ENCODE measurements around the gene NOL4L. TPM values are rescaled to one million over a fixed set of nuclear protein-coding genes. Genes with fewer than 3 reads are reported as not detected.

Gene NOL4L
- total RNA-seq, 1 experiment from 2014 or later = 31.7 TPM

GRCh38 chr20:32586291-32586690, 1.2 kb upstream of the NOL4L start:
- no peak overlapping the region for H4K8ac ChIP-seq (replicated peaks; ENCODE audit: insufficient read length, low read depth, low read length)
- no peak overlapping the region for H3K56ac ChIP-seq (ENCODE audit: insufficient read length, low read depth, low read length)
- no peak overlapping the region for H3T11ph ChIP-seq (ENCODE audit: low read length)
- H3K9me3 Mint-ChIP-seq = no peaks in the 10 kb centered on the region; a peak in 1 of 5 replicates
- no peak overlapping the region for H2BK20ac ChIP-seq (ENCODE audit: low read depth, low read length, poor library complexity, severe bottlenecking)
- H2AK5ac ChIP-seq (ENCODE audit: insufficient read length, low read length) = no peak overlapping the region
- no peak overlapping the region for H2BK15ac ChIP-seq (ENCODE audit: low read depth, low read length)
- H2BK12ac ChIP-seq (ENCODE audit: insufficient read length, low read depth, low read length) = no peak overlapping the region
- no peak overlapping the region for H3K9ac ChIP-seq (ENCODE audit: extremely low read depth, insufficient read length, low read length)
- H3K9me3 ChIP-seq (ENCODE audit: control insufficient read depth, low read depth, low read length) = no peaks in the 10 kb centered on the region
- H3K4me2 ChIP-seq (ENCODE audit: insufficient read depth, insufficient read length, low read length) = no peak overlapping the region
- H3K18ac ChIP-seq (ENCODE audit: insufficient read length, low read depth, low read length) = no peak overlapping the region
- peaks cover 17 to 24% of the 10 kb centered on the region in 2 experiments for H3K4me1 Mint-ChIP-seq
- H3K23ac ChIP-seq (ENCODE audit: insufficient read length, low read depth, low read length) = no peak overlapping the region
- peaks cover 0 to 2% (median 0%) of the 10 kb centered on the region in 3 experiments; a peak in 1 of 7 replicates for H3K36me3 Mint-ChIP-seq (ENCODE audit: insufficient read depth in 1 of 3, low read depth in 3 of 3)
- no peak for DNase-seq
- no peak overlapping the region for H2BK120ac ChIP-seq (ENCODE audit: low read depth, low read length, poor library complexity, severe bottlenecking)
- no peak overlapping the region for H3K4ac ChIP-seq (ENCODE audit: low read depth, low read length)
- no peak overlapping the region for H4K5ac ChIP-seq (ENCODE audit: insufficient read length, low read depth, low read length)
- peaks cover 13% of the 10 kb centered on the region; the same call in 1 of the 2 replicates for H3K27me3 ChIP-seq (ENCODE audit: insufficient read depth, low read length)
- H3K23me2 ChIP-seq (ENCODE audit: insufficient read length, low read depth, low read length, poor library complexity, severe bottlenecking) = peaks cover 7% of the 10 kb centered on the region
- no peak overlapping the region for H4K91ac ChIP-seq (ENCODE audit: insufficient read length, low read depth, low read length)
- peaks cover 75% of the 10 kb centered on the region for H3K27me3 Mint-ChIP-seq (ENCODE audit: low read depth)
- H3K14ac ChIP-seq (ENCODE audit: insufficient read depth, low read length) = no peak overlapping the region
- H3K4me1 ChIP-seq (ENCODE audit: insufficient read depth, low read length) = 0 out of 2 replicates have a peak, but pooled peaks cover 2% of the 10 kb centered on the region
- peak overlapping the region; percentile 65 to 89 for H3K4me3 Mint-ChIP-seq
- no peak for TF ChIP-seq CTCF (conservative IDR thresholded peaks at IDR 0.05)
- no peak overlapping the region for H3K27ac Mint-ChIP-seq
- no peak overlapping the region for H2BK5ac ChIP-seq (ENCODE audit: insufficient read length, low read length)
- no peaks in the 10 kb centered on the region for H3K79me1 ChIP-seq (ENCODE audit: insufficient read depth, low read depth, low read length, poor library complexity, severe bottlenecking)
- H2AFZ ChIP-seq (ENCODE audit: low read length) = no peak overlapping the region
- no peak overlapping the region for H3K27ac ChIP-seq (ENCODE audit: insufficient read length, low read depth, low read length)
- WGBS (ENCODE audit: extremely low coverage, insufficient read length, low lambda C conversion rate) = no CpG with 5 or more reads among the region's 8 CpGs
- no peaks in the 10 kb centered on the region for H3K79me2 ChIP-seq (ENCODE audit: insufficient read depth, low read length)
- no peaks in the 10 kb centered on the region for H4K20me1 ChIP-seq (ENCODE audit: control insufficient read depth, insufficient read depth, insufficient read length)
